PC-9 (cell line): ENCODE data around the gene MACROD2.

Source experiments
- EZH2 ChIP-seq: fragments of 200-600 bp; sonication (generic); IDR thresholded peaks from 2 replicates; pipeline ENCODE4 v1.8.0; 2017; ENCODE audit warnings: antibody characterized with exemption, low read depth
- TF ChIP-seq, protein P1 (sequence below): fragments of 200-600 bp; sonication (generic); conservative IDR thresholded peaks from 2 replicates; pipeline ENCODE4 v1.6.1; 2017; ENCODE audit warnings: mixed run types, antibody characterized with exemption, mild to moderate bottlenecking, moderate library complexity

- no peak for TF ChIP-seq EZH2
- TF ChIP-seq, protein P1, sequence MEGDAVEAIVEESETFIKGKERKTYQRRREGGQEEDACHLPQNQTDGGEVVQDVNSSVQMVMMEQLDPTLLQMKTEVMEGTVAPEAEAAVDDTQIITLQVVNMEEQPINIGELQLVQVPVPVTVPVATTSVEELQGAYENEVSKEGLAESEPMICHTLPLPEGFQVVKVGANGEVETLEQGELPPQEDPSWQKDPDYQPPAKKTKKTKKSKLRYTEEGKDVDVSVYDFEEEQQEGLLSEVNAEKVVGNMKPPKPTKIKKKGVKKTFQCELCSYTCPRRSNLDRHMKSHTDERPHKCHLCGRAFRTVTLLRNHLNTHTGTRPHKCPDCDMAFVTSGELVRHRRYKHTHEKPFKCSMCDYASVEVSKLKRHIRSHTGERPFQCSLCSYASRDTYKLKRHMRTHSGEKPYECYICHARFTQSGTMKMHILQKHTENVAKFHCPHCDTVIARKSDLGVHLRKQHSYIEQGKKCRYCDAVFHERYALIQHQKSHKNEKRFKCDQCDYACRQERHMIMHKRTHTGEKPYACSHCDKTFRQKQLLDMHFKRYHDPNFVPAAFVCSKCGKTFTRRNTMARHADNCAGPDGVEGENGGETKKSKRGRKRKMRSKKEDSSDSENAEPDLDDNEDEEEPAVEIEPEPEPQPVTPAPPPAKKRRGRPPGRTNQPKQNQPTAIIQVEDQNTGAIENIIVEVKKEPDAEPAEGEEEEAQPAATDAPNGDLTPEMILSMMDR = no peak
Observed at GRCh38 chr20:14633507-14633906, 638.2 kb downstream of the MACROD2 start.
